H1 (cell line): ENCODE measurements around the gene AVPR2. TPM values are rescaled to one million over a fixed set of nuclear protein-coding genes. Genes with fewer than 3 reads are reported as not detected.
A peak's percentile ranks its signal among the peaks of the same experiment; 100 is the strongest.

Source experiments
- CTCF ChIA-PET: fragments of 300-600 bp; sonication (Branson Sonifier 250); formaldehyde crosslinking; loops from one replicate; lab custom pipeline; 2021; ENCODE audit not compliant: partially characterized antibody; lab: Charles Lee
- POLR2A ChIA-PET: fragments of 300-600 bp; sonication (Branson Sonifier 250); formaldehyde crosslinking; loops from one replicate; lab custom pipeline; 2021; ENCODE audit warnings: inconsistent platforms; ENCODE audit not compliant: partially characterized antibody; lab: Charles Lee
- DNase-seq, 2 experiments: peaks; one replicate each; pipeline versions ENCODE4 v3.0.0 to v3.0.0-alpha.2; 2010 to 2022; ENCODE audit warnings: low spot score in 2 of 2, low read depth in 1 of 2, mixed read lengths in 1 of 2
- FAIRE-seq: peaks from 2 replicates; lab custom pipeline; 2011; peaks lifted over from hg19 to GRCh38; lab: Jason Lieb, UNC
- H2AFZ ChIP-seq: 2 replicates; pipeline ENCODE4 v1.8.1; 2012; ENCODE audit warnings: low read length, inconsistent platforms
- H2AK5ac ChIP-seq: 2 replicates; pipeline ENCODE4 v1.6.1; 2013; ENCODE audit warnings: low read depth, low read length
- H2BK120ac ChIP-seq: replicated peaks from 2 replicates; pipeline ENCODE3; 2013; ENCODE audit warnings: low read depth, low read length, inconsistent platforms
- H2BK12ac ChIP-seq: 2 replicates; pipeline ENCODE4 v1.6.1; 2013; ENCODE audit warnings: low read depth, low read length
- H2BK15ac ChIP-seq: 2 replicates; pipeline ENCODE4 v1.6.1; 2013; ENCODE audit warnings: low read length
- H2BK20ac ChIP-seq: 2 replicates; pipeline ENCODE4 v1.6.1; 2013; ENCODE audit warnings: low read length
- H2BK5ac ChIP-seq: 2 replicates; pipeline ENCODE4 v1.6.1; 2013; ENCODE audit warnings: low read depth, low read length
- H3K14ac ChIP-seq: 2 replicates; pipeline ENCODE4 v1.6.1; 2013; ENCODE audit warnings: inconsistent platforms; ENCODE audit not compliant: insufficient read length
- H3K18ac ChIP-seq: 2 replicates; pipeline ENCODE4 v1.6.1; 2013; ENCODE audit warnings: low read length; ENCODE audit errors: extremely low read depth
- H3K23ac ChIP-seq: 2 replicates; pipeline ENCODE4 v1.6.1; 2013; ENCODE audit warnings: inconsistent platforms; ENCODE audit not compliant: insufficient read length
- H3K23me2 ChIP-seq: 2 replicates; pipeline ENCODE4 v1.6.1; 2013; ENCODE audit warnings: low read depth, low read length
- H3K27ac ChIP-seq: 2 replicates; pipeline ENCODE4 v1.6.1; 2011; ENCODE audit warnings: low read depth, low read length, inconsistent platforms
- H3K27me3 ChIP-seq, 4 experiments: replicated peaks in 1 of 4; 1 replicate in 1 of 4; 2 replicates in 3 of 4; pipeline versions ENCODE4 v1.6.1 to v1.8.1; 2011 to 2013; ENCODE audit warnings: low read length in 3 of 4, mild to moderate bottlenecking in 3 of 4, inconsistent platforms in 2 of 4, mixed read lengths in 2 of 4, moderate library complexity in 1 of 4; ENCODE audit not compliant: control insufficient read depth in 3 of 4, insufficient read depth in 3 of 4; ENCODE audit errors: extremely low read depth in 1 of 4
- H3K36me3 ChIP-seq, 4 experiments: 2 replicates each; pipeline versions ENCODE4 v1.6.1 to v1.8.1; 2011 to 2013; ENCODE audit warnings: mild to moderate bottlenecking in 4 of 4, low read length in 3 of 4, moderate library complexity in 2 of 4, control low read depth in 1 of 4, inconsistent platforms in 1 of 4; ENCODE audit not compliant: insufficient read depth in 4 of 4, control insufficient read depth in 2 of 4
- H3K4ac ChIP-seq: replicated peaks from 2 replicates; pipeline ENCODE3; 2013; ENCODE audit warnings: low read length, low read depth, mixed read lengths, inconsistent platforms; ENCODE audit not compliant: insufficient read length
- H3K4me1 ChIP-seq, 4 experiments: replicated peaks in 1 of 4; 1 replicate in 1 of 4; 2 replicates in 3 of 4; pipeline versions ENCODE4 v1.6.1 to v1.8.1; 2011 to 2013; ENCODE audit warnings: low read length in 3 of 4, inconsistent platforms in 2 of 4, mixed read lengths in 1 of 4; ENCODE audit not compliant: insufficient read depth in 4 of 4, control insufficient read depth in 3 of 4
- H3K4me2 ChIP-seq, 2 experiments: 2 replicates each; pipeline versions ENCODE4 v1.6.1 to v1.8.1; 2011 to 2013; ENCODE audit warnings: low read depth in 2 of 2, low read length in 2 of 2, control low read depth in 1 of 2, inconsistent platforms in 1 of 2, mild to moderate bottlenecking in 1 of 2; ENCODE audit not compliant: insufficient read depth in 1 of 2
- H3K4me3 ChIP-seq, 4 experiments: fragments of 200-600, 300-600 bp in 1 of 4; sonication (generic), shearing (Covaris generic), sonication (Bioruptor Twin) in 1 of 4; 2 replicates each; pipeline versions ENCODE4 v1.5.1 to v1.8.1; 2011 to 2016; ENCODE audit warnings: low read length in 4 of 4, low read depth in 3 of 4, control low read depth in 2 of 4, inconsistent platforms in 2 of 4, mild to moderate bottlenecking in 2 of 4, mixed read lengths in 1 of 4, moderate library complexity in 1 of 4; ENCODE audit not compliant: insufficient read depth in 2 of 4; ENCODE audit errors: extremely low read depth in 1 of 4
- H3K56ac ChIP-seq: replicated peaks from 2 replicates; pipeline ENCODE3; 2013; ENCODE audit warnings: low read depth, mild to moderate bottlenecking, mixed read lengths, low read length, inconsistent platforms; ENCODE audit not compliant: insufficient read length
- H3K79me1 ChIP-seq: 2 replicates; pipeline ENCODE4 v1.6.1; 2013; ENCODE audit warnings: low read depth, low read length, control low read depth
- H3K79me2 ChIP-seq, 2 experiments: 2 replicates each; pipeline versions ENCODE4 v1.6.1 to v1.8.1; 2012 to 2013; ENCODE audit warnings: low read length in 2 of 2, mild to moderate bottlenecking in 2 of 2, inconsistent platforms in 1 of 2; ENCODE audit not compliant: insufficient read depth in 2 of 2, control insufficient read depth in 1 of 2
- H3K9ac ChIP-seq, 4 experiments: replicated peaks in 1 of 4; 1 replicate in 1 of 4; 2 replicates in 3 of 4; pipeline versions ENCODE4 v1.6.1 to v1.8.1; 2011 to 2013; ENCODE audit warnings: low read depth in 3 of 4, low read length in 3 of 4, control low read depth in 2 of 4, mild to moderate bottlenecking in 2 of 4, moderate library complexity in 2 of 4, inconsistent platforms in 1 of 4; ENCODE audit errors: extremely low read depth in 1 of 4
- H3K9me3 ChIP-seq, 2 experiments: 2 replicates each; pipeline versions ENCODE4 v1.6.1 to v1.8.1; 2012 to 2013; ENCODE audit warnings: mild to moderate bottlenecking in 2 of 2, moderate library complexity in 2 of 2, control low read depth in 1 of 2, inconsistent platforms in 1 of 2, low read depth in 1 of 2, low read length in 1 of 2, mixed read lengths in 1 of 2; ENCODE audit not compliant: insufficient read depth in 2 of 2
- H4K20me1 ChIP-seq, 2 experiments: replicated peaks in 1 of 2; 2 replicates each; pipeline versions ENCODE3 to v1.8.1; 2011 to 2013; ENCODE audit warnings: inconsistent platforms in 2 of 2, low read length in 2 of 2, mild to moderate bottlenecking in 1 of 2; ENCODE audit not compliant: insufficient read depth in 2 of 2, control insufficient read depth in 1 of 2
- H4K5ac ChIP-seq: 2 replicates; pipeline ENCODE4 v1.6.1; 2013; ENCODE audit warnings: low read length, low read depth, mixed read lengths, inconsistent platforms; ENCODE audit not compliant: insufficient read length
- H4K8ac ChIP-seq: 2 replicates; pipeline ENCODE4 v1.8.0; 2013; ENCODE audit warnings: mild to moderate bottlenecking, moderate library complexity, low read length, inconsistent platforms; ENCODE audit not compliant: insufficient read depth; ENCODE audit errors: extremely low read depth
- H4K91ac ChIP-seq: replicated peaks from 2 replicates; pipeline ENCODE3; 2013; ENCODE audit warnings: low read length, mixed read lengths, inconsistent platforms; ENCODE audit not compliant: insufficient read length
- CREB1 ChIP-seq: IDR thresholded peaks from 2 replicates; pipeline ENCODE4 v1.6.1; 2012; ENCODE audit warnings: inconsistent platforms
- EGR1 ChIP-seq: IDR thresholded peaks from 2 replicates; pipeline ENCODE4 v1.6.1; 2011; ENCODE audit warnings: low read depth, low read length, borderline replicate concordance
- NANOG ChIP-seq: IDR thresholded peaks from 2 replicates; pipeline ENCODE4 v1.6.1; 2011; ENCODE audit warnings: low read length, low read depth, mild to moderate bottlenecking, inconsistent platforms; ENCODE audit not compliant: insufficient read depth, poor library complexity, severe bottlenecking
- SIN3A ChIP-seq, 2 experiments: IDR thresholded peaks in 1 of 2; conservative IDR thresholded peaks in 1 of 2; 2 replicates each; pipeline ENCODE4 v1.6.1; 2011 to 2012; ENCODE audit warnings: low read length in 2 of 2, improper control_type of control experiment in 1 of 2, low read depth in 1 of 2, mild to moderate bottlenecking in 1 of 2
- TCF12 ChIP-seq: IDR thresholded peaks from 2 replicates; pipeline ENCODE4 v1.6.1; 2011; ENCODE audit warnings: low read depth, mild to moderate bottlenecking, low read length
- TEAD4 ChIP-seq: IDR thresholded peaks from 2 replicates; pipeline ENCODE4 v1.6.1; 2012; ENCODE audit warnings: low read depth, low read length, inconsistent platforms, mixed read lengths
- WGBS, 2 experiments: shearing (Covaris generic) in 1 of 2; methylation state at CpG; one replicate each; pipeline versions ENCODE4 v1.1.6 to v1.1.7; 2013 to 2015; ENCODE audit warnings: low lambda C conversion rate in 2 of 2, mixed read lengths in 2 of 2, inconsistent platforms in 1 of 2, low coverage in 1 of 2, missing lambda C conversion rate in 1 of 2; ENCODE audit not compliant: insufficient replicate concordance in 2 of 2, insufficient coverage in 1 of 2, insufficient read length in 1 of 2; ENCODE audit errors: extremely low coverage in 1 of 2, missing lambda C conversion rate in 1 of 2; 5-methylcytosine and 5-hydroxymethylcytosine counted together
- polyA plus RNA-seq, 7 experiments: library from polyadenylated mRNA; depleted of rRNA in 3 of 7; stranded (reverse) in 5 of 7; unstranded in 2 of 7; fragments of >200 nt in 5 of 7; fragments of 200-250 nt in 2 of 7; gene quantifications; 1 replicate in 5 of 7; 2 replicates in 1 of 7; 4 replicates in 1 of 7; pipeline versions ENCODE4 v1.2.1 to v1.2.3, GENCODE V29; 2011 to 2013; ENCODE audit warnings: missing spikeins in 2 of 7, mixed read lengths in 2 of 7
- total RNA-seq: library from RNA; stranded (reverse); fragmentation: NEBNext Ultra II Directional; extraction: Animal tissue kit (Norgen Biotek cat#: 25700); gene quantifications from 2 replicates; pipeline ENCODE4 v1.2.1, GENCODE V29; 2021

Gene AVPR2
- total and polyA plus RNA-seq, 2 of the 8 experiments (the other 6 are each of a cell fraction or from before 2014, with no cell fraction given): 0.09 TPM; not detected in 1

- peak; percentile 77 for FAIRE-seq
- Histone ChIP-seq H2BK15ac (no peak overlapping the region), H3K4me3 (peak overlapping the region; percentile 9 to 51 (median 26); a peak in 5 of 8 replicates), H3K79me1 (no peaks in the 10 kb centered on the region), H2BK120ac (no peak overlapping the region)
- TF ChIP-seq EGR1: no peak; the same call in 1 of the 2 replicates
- peak; percentile 40 for TF ChIP-seq NANOG
- TF ChIP-seq TCF12: 0 out of 2 replicates have a peak, but pooled peaks have one; percentile 3
- peak; percentile 20; the same call in 1 of the 2 replicates for TF ChIP-seq TEAD4
- no peak for TF ChIP-seq CREB1
- TF ChIP-seq SIN3A (conservative IDR thresholded peaks at IDR 0.05 in 1 of 2, IDR thresholded peaks at IDR 0.05 in 1 of 2; ENCODE audit: low read depth in 1 of 2, low read length in 2 of 2): 0 out of 4 replicates have a peak, but pooled peaks of 1 of the 2 experiments have one; percentile 55
- TF ChIP-seq, all 59 proteins: peak for 4
- Histone ChIP-seq H3K9ac (no peak overlapping the region), H3K27ac (peak overlapping the region; percentile 15; the same call in 1 of the 2 replicates), H3K9me3 (no peaks in the 10 kb centered on the region), H3K4me2 (peak overlapping the region; percentile 49 to 81), H3K4me1 (peaks cover 7 to 50% (median 32%) of the 10 kb centered on the region in 4 experiments), H4K91ac (no peak overlapping the region), H3K79me2 (no peaks in the 10 kb centered on the region; a peak in 1 of 4 replicates), H4K20me1 (peaks cover 2 to 12% of the 10 kb centered on the region in 2 experiments), H3K23me2 (no peaks in the 10 kb centered on the region), H2BK12ac (no peak overlapping the region), H2BK5ac (peak overlapping the region; percentile 52; the same call in 1 of the 2 replicates), H2AFZ (no peak overlapping the region), H3K23ac (no peak overlapping the region), H2AK5ac (no peak overlapping the region), H4K5ac (peak overlapping the region; percentile 46), H2BK20ac (no peak overlapping the region), H3K56ac (no peak overlapping the region), H3K14ac (no peak overlapping the region), H4K8ac (no peak overlapping the region; the same call in 1 of the 2 replicates), H3K27me3 (no peaks in the 10 kb centered on the region; a peak in 1 of 7 replicates), H3K36me3 (no peaks in the 10 kb centered on the region), H3K4ac (no peak overlapping the region), H3K18ac (no peak overlapping the region; the same call in 1 of the 2 replicates)
- ChIA-PET CTCF (interaction anchor here (0.6 to 2.5 kb wide), 9 partner anchors 8 to 302 kb away, joined by 3 to 9 read pairs (median 3); no protein-coding TSS in a partner anchor), POLR2A (interaction anchor here (0.6 to 2.0 kb wide), 9 partner anchors 11 to 58 kb away, joined by 3 to 6 read pairs (median 3); partner anchors contain the start of gene ARHGAP4)
- WGBS, 2 experiments: 5% methylated on average over 19 of the region's 28 CpGs; no CpG with 5 or more reads in 1 of the 2 experiments
- DNase-seq: no peak
Observed at GRCh38 chrX:153878969-153879653, 25.4 kb upstream of the AVPR2 start.
